HG03354 (cell line): Measurements from ENCODE around the gene MUC22.
"Not testable (repeated sequence)": the region's sequence is repeated elsewhere in the genome, so short reads cannot be mapped to it uniquely, and the experiment has no call there.

ENCODE experiments used
- ATAC-seq: cut with Tn5 transposase; IDR thresholded peaks from one replicate; pipeline ENCODE4 v1.9.1; 2021; ENCODE audit warnings: mild to moderate bottlenecking; ENCODE audit not compliant: unreplicated experiment, poor library complexity, severe bottlenecking

The MUC22 gene

DNA sequence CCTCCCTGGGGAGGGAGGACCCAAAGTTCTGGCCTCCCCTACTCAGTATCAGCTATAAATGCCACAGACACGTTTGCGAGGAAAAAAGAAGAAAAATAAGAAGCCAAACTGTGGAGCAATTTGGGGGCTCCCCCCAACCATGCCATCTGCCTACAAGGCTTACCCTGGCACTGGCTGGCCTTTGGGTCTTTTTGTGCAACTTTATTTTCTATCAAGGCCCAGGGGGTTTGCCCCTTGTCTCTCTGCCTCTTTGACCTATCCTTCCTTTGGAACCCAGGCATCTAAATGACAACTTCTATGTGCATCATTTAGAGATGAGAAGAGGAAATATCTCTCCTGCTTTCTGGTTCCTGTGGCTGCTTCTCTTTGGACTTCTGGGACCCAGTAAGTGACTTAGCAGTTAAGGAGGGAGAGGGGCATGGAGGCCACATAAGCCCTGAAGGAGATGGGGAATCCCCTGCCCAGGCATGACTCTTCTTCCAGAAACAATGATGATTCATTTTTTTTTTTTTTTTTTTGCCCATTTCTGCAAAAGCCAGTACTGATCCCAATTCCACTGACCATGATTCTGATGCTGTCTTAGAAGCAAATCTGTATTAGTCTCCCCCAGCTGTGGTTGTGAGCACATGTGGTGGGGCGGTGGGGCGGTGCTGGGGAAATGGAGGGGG lies at the start of gene MUC22:
MUC22 (plus strand) TSS at position 82 of the 668 bp plus-strand sequence; CDS start at position 315, 233 bp downstream.
- ATAC-seq, result no peak

DNA sequence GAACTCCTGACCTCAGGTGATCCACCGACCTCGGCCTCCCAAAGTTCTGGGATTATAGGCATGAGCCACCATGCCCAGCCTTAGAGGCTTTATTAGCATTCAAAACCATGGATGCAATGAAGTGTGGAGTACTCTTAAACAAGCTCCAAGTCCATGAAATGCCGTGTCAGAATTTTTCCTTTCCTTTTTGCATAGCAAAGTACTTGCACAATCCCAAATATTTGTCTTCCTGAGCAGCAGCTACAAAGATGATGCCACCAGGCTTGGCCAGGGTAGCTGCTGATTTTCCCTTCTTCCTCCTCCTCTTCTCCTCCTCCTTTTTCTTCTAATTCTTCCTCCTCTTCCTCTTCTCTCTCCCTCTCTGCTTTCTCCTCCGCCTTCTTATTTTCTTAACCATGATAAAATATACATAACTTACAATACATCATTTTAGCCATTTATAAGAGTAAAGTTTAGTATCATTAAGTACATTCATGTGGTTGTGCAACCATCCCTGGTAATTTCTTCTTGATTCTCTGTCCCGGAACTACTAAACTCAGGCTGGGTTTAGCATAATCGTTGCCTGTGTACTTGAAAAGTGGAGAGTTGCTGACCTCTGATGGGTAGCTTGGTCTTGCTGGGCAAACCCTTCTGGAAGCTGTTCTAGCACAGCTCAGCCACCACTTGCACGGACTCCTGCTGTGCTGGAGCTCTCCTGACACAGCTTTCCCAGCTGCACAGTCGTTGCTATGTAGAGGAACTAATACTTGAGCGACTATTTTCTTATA lies 49.2 kb upstream of the MUC22 start:
- ATAC-seq, result no peak

DNA sequence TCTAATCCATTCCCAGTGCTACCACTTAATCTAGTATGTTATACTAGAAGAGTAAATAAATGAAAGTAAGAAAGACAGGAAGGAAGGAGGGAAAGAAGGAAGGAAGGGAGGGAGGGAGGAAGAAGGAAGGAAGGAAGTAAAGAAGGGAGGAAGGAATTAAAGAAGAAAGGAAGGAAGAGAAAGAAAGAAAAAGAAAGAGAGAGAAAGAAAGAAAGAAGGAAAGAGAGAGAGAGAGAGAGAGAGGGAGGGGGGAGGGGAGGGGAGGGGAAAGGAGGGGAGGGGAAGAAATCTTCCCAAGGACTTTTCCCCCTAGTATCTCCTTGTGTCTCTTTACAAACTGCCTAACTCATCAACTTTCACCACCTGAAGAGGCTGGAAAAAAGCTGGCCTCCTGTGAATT lies 47.6 kb upstream of the MUC22 start:
- no peak for ATAC-seq

GRCh38 chr6:30963641-30964040 lies 46.6 kb upstream of the MUC22 start:
- no peak for ATAC-seq

DNA sequence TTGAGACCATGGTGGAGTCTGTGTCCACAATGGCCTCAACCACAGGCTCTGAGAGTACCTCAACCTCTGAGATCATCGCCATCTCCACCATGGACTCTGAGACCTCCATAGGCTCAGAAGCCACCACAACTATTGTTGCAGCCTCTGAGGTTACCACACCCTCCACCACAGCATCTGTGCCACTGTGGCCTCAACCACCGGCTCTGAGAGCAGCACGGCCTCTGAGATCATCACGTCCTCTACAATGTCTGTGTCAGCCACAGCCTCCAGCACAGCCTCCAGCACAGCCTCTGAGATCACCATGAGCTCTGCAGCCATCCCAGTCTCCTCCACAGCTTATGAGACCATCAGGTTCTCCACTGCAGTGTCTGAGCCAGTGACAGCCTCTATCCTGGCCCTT lies 46.2 kb upstream of the MUC22 start:
- no peak for ATAC-seq

DNA sequence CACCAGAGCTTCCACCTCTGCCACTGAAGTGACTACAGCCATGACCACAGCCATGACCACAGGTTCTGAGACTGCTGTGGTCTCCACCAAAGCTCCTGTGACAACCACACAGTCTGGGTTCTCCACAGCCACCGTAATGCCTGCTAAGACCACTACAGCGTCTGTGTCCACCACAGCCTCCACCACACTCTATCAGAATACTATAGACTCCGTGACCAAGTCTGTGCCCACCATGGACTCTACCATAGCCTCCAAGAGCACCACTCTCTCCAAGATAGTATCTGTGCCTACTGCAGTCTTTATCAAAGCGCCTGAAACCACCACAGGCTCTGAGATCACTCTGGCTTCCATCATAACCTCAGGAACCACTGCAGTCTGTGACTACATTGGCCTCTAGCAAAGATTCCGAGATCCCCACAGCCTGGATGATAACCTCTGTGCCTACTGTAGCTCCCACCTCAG lies 45.1 kb upstream of the MUC22 start:
- ATAC-seq, result no peak

- no peak for ATAC-seq
Observed at GRCh38 chr6:30966154-30966553, 44.1 kb upstream of the MUC22 start.

DNA sequence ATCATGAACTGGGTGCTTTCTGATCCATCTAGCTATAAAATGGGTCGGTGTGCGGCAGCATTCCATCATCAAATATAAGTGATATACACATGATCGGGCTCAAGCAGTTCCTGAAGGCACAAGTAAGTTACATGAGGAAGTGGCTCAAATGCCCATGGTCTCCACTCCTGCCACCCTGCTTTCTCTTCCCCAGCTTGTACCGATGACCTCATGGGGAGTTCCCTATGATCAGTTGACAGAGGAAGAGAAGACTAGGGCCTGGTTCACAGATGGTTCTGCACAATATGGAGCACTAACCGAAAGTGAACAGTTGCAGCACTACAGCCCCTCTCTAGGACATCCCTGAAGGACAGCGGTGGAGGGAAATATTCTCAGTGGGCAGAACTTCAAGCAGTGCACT lies 41.1 kb upstream of the MUC22 start:
- not testable (repeated sequence) for ATAC-seq

DNA sequence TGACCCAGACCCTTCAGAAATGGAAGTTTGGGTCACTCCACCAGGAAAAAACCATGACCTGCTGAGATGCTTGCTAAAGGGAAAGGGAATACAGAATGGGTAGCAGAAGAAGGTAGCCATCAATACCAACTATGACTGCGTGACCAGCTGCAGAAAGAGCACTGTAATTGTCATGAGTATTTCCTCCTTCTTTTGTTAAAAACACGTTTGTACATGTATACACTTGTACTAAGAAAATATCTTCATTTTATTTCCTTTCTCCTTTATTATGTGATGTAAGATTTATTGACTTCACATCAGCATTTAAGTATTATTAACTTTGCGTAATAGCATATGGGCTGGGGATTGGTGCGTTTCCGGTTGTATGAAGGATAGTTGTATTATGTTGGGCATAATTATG lies 39.3 kb upstream of the MUC22 start:
- ATAC-seq, result no peak

- no peak for ATAC-seq
Observed at GRCh38 chr6:30972816-30973215, 37.5 kb upstream of the MUC22 start.

- no peak for ATAC-seq
Observed at GRCh38 chr6:30974490-30975252, 35.6 kb upstream of the MUC22 start.

- ATAC-seq, result no peak
Observed at GRCh38 chr6:30979141-30979540, 31.1 kb upstream of the MUC22 start.

DNA sequence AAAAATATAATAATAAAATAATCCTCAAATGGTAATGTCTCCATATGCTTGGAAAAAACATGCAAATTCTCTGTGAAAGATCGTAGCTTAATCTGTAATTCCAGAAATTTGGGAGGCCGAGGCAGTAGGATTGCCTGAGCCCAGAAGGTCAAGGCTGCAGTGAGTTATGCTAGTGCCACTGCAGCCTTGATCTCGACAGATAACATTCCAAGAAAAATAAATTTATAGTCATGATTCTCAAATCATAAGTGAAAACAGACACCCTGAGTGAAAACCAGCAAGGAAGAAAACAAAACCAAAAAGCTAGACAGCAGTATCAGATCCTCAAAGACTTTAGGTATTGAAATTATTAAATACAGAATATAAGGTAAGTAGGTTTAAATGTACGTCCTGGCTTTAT lies 30.6 kb upstream of the MUC22 start:
- no peak for ATAC-seq

GRCh38 chr6:30981942-30982772 lies 28.1 kb upstream of the MUC22 start:
- no peak for ATAC-seq

- no peak for ATAC-seq
Observed at GRCh38 chr6:30983439-30983838, 26.8 kb upstream of the MUC22 start, which contains the start of gene MUC21. MUC21 (plus strand) TSS chr6:30983718; CDS start chr6:30983959, 241 bp downstream.

GRCh38 chr6:30985490-30985889 lies 24.8 kb upstream of the MUC22 start:
- ATAC-seq, result no peak

- ATAC-seq, result no peak
Observed at GRCh38 chr6:30987304-30987703, 23.0 kb upstream of the MUC22 start.

- ATAC-seq, result no peak
Observed at GRCh38 chr6:30988209-30988825, 22.0 kb upstream of the MUC22 start.

GRCh38 chr6:30990422-30991086 lies 19.7 kb upstream of the MUC22 start:
- no peak for ATAC-seq
